Pancreas (tissue), 10 donors: ENCODE data around the gene CCDC178. TPM values are rescaled to one million over a fixed set of nuclear protein-coding genes. Genes with fewer than 3 reads are reported as not detected.
A peak's percentile ranks its signal among the peaks of the same experiment; 100 is the strongest.

Experiments
- ATAC-seq, 4 donors: fragments of 200-7000 bp; cut with Tn5 transposase; one replicate each; pipeline versions ENCODE4 v1.8.0 to v1.9.1; 2020; ENCODE audit warnings: mild to moderate bottlenecking in 4 of 4, moderate library complexity in 4 of 4
- DNase-seq, 6 donors: peaks; one replicate each; pipeline ENCODE4 v3.0.0-alpha.2; 2020
- FAIRE-seq: peaks from 2 replicates; lab custom pipeline; 2012; peaks lifted over from hg19 to GRCh38; lab: Jason Lieb, UNC
- H3K27ac ChIP-seq, 4 donors: fragments of 200-600 bp; sonication (generic); 1 replicate in 3 of 4; 2 replicates in 1 of 4; pipeline versions ENCODE4 v1.5.0 to v1.8.0; 2020
- H3K27me3 ChIP-seq, 4 donors: fragments of 200-600 bp; one replicate each; pipeline ENCODE4 v1.8.0; 2021
- H3K36me3 ChIP-seq, 3 donors: fragments of 200-600 bp; sonication (generic) in 1 of 3; one replicate each; pipeline versions ENCODE4 v1.5.0 to v1.8.0; 2020 to 2021
- H3K4me1 ChIP-seq, 3 donors: fragments of 200-600 bp; one replicate each; pipeline ENCODE4 v1.8.0; 2021
- H3K4me3 ChIP-seq, 4 donors: fragments of 200-600 bp; sonication (generic) in 2 of 4; one replicate each; pipeline versions ENCODE4 v1.5.0 to v1.8.0; 2020 to 2021
- H3K9me3 ChIP-seq, 4 donors: fragments of 200-600 bp; one replicate each; pipeline ENCODE4 v1.8.0; 2021
- CTCF ChIP-seq, 4 donors: fragments of 200-600 bp; sonication (generic) in 3 of 4; IDR thresholded peaks; one replicate each; pipeline versions ENCODE4 v1.5.0 to v1.8.0; 2021; ENCODE audit warnings: antibody characterized with exemption in 4 of 4
- WGBS, 2 donors: extraction: QIAGEN DNeasy Blood & Tissue Kit; methylation state at CpG; one replicate each; pipeline ENCODE4 v1.1.7; 2013; 5-methylcytosine and 5-hydroxymethylcytosine counted together
- intact Hi-C, 3 donors: fragments of 100-400 bp; cut with DNase I; formaldehyde crosslinking; loops; one replicate each; pipeline versions ENCODE4 v1.11.1 to v1.14.2; 2022
- polyA plus RNA-seq, 2 donors: library from polyadenylated mRNA; stranded (reverse); fragments of 200-250 nt; gene quantifications; one replicate each; pipeline ENCODE4 v1.2.3, GENCODE V29; 2013
- total RNA-seq, 6 donors: library from RNA; stranded (reverse); fragmentation: NEBNext Ultra II Directional in 4 of 6; extraction: Animal tissue kit (Norgen Biotek cat#: 25700) in 4 of 6; gene quantifications; one replicate each; pipeline versions ENCODE4 v1.2.1 to v1.2.4, GENCODE V29; 2021 to 2023
- donor health status: healthy with polysubstance abuse.
- donor health status: DM: no; HTN: no; CAD: no; lungs with moderate emphysema.
- donor health status: DM: no; HTN: no; CAD: no.
- donor health status: control.
- donor health status: control.
- donor health status: Bipolar disorder and iron deficiency.
- donor health status: DM: yes; HTN: yes; CAD: no.
- donor health status: DM: no; HTN: no; CAD: no.
- donor health status: DM: no; HTN: no; CAD: no.
- donor health status: DM: yes; HTN: yes; CAD: no.

Gene CCDC178
- total and polyA plus RNA-seq, 8 donors: 0.11 to 1.3 (median 0.51) TPM; not detected in 1

DNA sequence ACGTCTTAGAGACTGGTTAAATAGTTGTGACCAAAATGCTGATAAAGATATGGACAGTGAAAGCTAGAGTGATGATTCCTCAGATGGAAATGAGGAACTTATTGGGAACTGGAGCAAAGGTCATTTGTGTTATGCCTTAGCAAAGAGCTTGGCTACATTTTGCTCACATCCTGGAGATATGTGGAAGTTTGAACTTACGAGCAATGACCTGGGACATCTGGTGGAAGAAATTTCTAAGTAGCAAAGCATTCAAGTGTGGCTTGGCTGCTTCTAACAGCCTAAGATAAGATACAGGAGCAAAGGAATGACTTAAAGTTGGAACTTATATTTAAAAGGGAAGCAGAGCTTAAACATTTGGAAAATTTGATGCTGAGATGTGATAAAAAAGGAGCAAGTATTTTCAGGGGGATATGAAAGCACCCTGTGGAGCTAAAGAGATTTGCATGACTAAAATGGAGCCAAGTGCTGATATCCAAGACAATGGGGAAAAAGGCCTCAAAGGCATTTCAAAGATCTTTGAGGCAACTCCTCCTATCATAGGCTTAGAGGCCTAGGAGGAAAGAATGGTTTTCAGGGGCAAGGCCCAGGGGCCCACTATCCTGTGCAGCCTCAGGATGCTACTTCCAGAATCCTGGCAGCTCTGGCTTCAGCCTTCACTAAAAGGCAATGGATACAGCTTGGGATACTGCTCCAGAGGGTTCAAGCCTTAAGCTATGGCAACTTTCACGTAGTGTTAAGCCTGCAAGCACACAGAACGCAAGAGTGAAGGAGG lies 543.6 kb downstream of the CCDC178 start:
- intact Hi-C loops: no loop called here
- DNase-seq (no peak), ATAC-seq (no peak), FAIRE-seq (no peak)
- Histone ChIP-seq H3K27ac (no peak overlapping the region), H3K4me3 (no peak overlapping the region), H3K4me1 (no peaks in the 10 kb centered on the region), H3K36me3 (no peaks in the 10 kb centered on the region), H3K9me3 (no peaks in the 10 kb centered on the region), H3K27me3 (no peaks in the 10 kb centered on the region)
- TF ChIP-seq CTCF (IDR thresholded peaks at IDR 0.05): no peak
- 53 to 54% methylated on average over 4 of the region's 4 CpGs for WGBS, 2 donors

- peak in 1 of 4 donors; percentile 7 for TF ChIP-seq CTCF (IDR thresholded peaks at IDR 0.05)
- ATAC-seq (no peak), DNase-seq (no peak), FAIRE-seq (no peak)
- H3K4me3 ChIP-seq: no peak overlapping the region
- H3K27me3 ChIP-seq: no peaks in the 10 kb centered on the region
- no peaks in the 10 kb centered on the region for H3K4me1 ChIP-seq
- intact Hi-C loops: no loop called here
- WGBS, 2 donors: 71 to 83% methylated on average over 7 of the region's 7 CpGs
- no peaks in the 10 kb centered on the region for H3K9me3 ChIP-seq
- no peaks in the 10 kb centered on the region for H3K36me3 ChIP-seq
- H3K27ac ChIP-seq: no peak overlapping the region
Measured at GRCh38 chr18:32893915-32894314, 546.6 kb downstream of the CCDC178 start.

DNA sequence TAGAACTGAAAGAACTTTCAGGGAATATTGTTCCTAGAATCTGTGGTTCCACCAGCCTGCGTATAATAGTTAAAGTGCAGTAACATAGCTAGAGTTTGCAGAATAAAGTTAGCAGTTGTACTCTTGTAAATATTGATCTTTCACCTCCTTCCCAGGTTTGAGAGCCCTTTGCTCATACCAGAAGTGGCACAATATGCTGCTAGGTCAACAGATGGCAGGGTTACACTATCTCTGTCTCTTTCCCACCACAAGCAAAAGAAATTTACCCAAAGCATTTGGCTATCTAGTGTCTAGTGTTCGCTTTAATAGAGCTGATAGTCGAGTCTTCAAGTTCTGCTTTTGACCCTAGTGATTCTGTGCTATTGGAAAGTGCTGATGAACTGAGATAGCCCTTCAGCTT lies 548.7 kb downstream of the CCDC178 start:
- FAIRE-seq: no peak
- no peak for ATAC-seq
- no peak for TF ChIP-seq CTCF (IDR thresholded peaks at IDR 0.05)
- H3K4me3 ChIP-seq: no peak overlapping the region
- H3K27me3 ChIP-seq: no peaks in the 10 kb centered on the region
- no peaks in the 10 kb centered on the region for H3K4me1 ChIP-seq
- DNase-seq: no peak
- no peaks in the 10 kb centered on the region for H3K36me3 ChIP-seq
- no peak overlapping the region for H3K27ac ChIP-seq
- intact Hi-C loops: no loop called here
- H3K9me3 ChIP-seq: no peaks in the 10 kb centered on the region
- 39 to 41% methylated on average over 3 of the region's 3 CpGs for WGBS, 2 donors

- Histone ChIP-seq H3K27ac (no peak overlapping the region), H3K4me3 (no peak overlapping the region), H3K4me1 (no peaks in the 10 kb centered on the region), H3K27me3 (no peaks in the 10 kb centered on the region), H3K36me3 (no peaks in the 10 kb centered on the region), H3K9me3 (no peaks in the 10 kb centered on the region)
- WGBS, 2 donors: 72 to 82% methylated on average over 2 of the region's 2 CpGs
- intact Hi-C loops: no loop called here
- DNase-seq (no peak), FAIRE-seq (no peak), ATAC-seq (no peak)
- TF ChIP-seq CTCF (IDR thresholded peaks at IDR 0.05): no peak
Measured at GRCh38 chr18:32891130-32891529, 549.4 kb downstream of the CCDC178 start.
